Activated T-helper 1 cell treated with anti-CD3 and anti-CD28 coated beads, Interleukin-12 subunit alpha, Interleukin-12 subunit beta, Interleukin-2, Interleukin-4 antibody, amounts not matched to agents 30 ng/mL and 10 ng/mL and 1 ng/mL, durations not matched to agents 14 hours and 24 hours and 36 hours (primary cell): ENCODE results near the gene CCDC106. TPM values are rescaled to one million over a fixed set of nuclear protein-coding genes. Genes with fewer than 3 reads are reported as not detected.

Source experiments
- DNase-seq: peaks from one replicate; pipeline ENCODE4 v3.0.0; 2021; ENCODE audit warnings: low spot score
- H3K27ac Mint-ChIP-seq: one replicate; pipeline ENCODE4 v1.8.0; 2021; ENCODE audit warnings: mild to moderate bottlenecking, mixed read lengths
- H3K27me3 Mint-ChIP-seq: one replicate; pipeline ENCODE4 v1.8.0; 2022; ENCODE audit warnings: mild to moderate bottlenecking, moderate library complexity, mixed read lengths; ENCODE audit not compliant: insufficient read depth
- H3K36me3 Mint-ChIP-seq: one replicate; pipeline ENCODE4 v1.8.0; 2021; ENCODE audit warnings: low read depth, mixed read lengths
- H3K4me1 Mint-ChIP-seq: one replicate; pipeline ENCODE4 v1.8.0; 2021; ENCODE audit warnings: low read depth, mixed read lengths
- H3K4me3 Mint-ChIP-seq: one replicate; pipeline ENCODE4 v1.8.0; 2021; ENCODE audit warnings: mild to moderate bottlenecking, moderate library complexity, mixed read lengths
- H3K9me3 Mint-ChIP-seq: one replicate; pipeline ENCODE4 v1.8.0; 2021; ENCODE audit warnings: mixed read lengths
- intact Hi-C: fragments of 100-400 bp; cut with micrococcal nuclease; formaldehyde crosslinking; loops from one replicate; pipeline ENCODE4 v1.15.1; 2024
- total RNA-seq: library from RNA; stranded (reverse); gene quantifications from 2 replicates; pipeline ENCODE4 v1.2.3, GENCODE V29; 2022

The CCDC106 gene
- total RNA-seq, 1 donor from 2014 or later = 7.3 TPM

DNA sequence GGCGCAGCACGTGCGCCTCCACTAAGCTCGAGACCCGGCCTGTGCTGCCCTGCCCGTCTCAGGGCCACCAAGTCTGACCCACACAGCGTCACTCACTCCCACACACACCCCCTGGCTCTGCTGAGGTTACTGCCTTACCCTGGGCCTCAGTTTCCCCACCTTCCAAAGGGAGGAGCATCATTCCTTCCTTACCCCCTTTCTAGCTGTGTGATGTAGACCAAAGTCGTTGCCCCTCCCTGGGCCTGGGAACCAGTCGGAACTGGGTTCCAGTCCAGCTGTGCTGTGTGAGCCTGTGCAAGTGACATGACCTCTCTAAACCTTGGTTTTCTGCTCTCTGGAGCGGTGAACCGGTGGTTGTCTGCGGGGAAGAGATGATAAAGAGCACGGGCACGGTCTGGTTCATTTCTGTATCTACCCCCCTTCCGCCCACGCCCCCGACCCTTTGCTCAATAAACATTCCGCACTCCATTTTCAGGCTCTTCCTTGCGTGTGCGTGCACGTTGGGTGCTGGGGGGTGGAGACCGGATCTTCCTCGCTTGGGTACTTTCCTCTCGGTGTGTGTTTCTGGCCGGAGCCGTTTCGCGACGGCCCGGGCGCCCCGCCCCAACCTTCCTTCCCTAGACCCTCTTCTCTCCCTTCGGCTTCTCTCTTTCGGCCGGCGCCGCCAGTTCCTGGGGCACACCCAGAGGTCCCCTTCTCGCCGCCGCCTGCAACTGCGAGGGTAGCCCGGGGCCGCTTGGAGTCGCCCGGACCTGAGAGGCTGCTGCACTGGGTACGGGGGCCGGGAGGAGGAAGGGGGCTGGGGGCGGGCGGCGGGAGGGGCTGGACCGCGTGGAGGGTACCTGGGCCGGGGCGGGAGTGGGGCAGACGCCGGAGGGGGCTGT, 4.8 kb upstream of the CCDC106 start, which contains the start of gene ZNF581:
TSS of gene ZNF581 (plus strand) at position 647 of the 884 bp plus-strand sequence. CDS start 923 bp downstream, outside the sequence.
- Mint-ChIP-seq H3K27ac (peak within 1 kb of the TSS; percentile 99), H3K36me3 (peaks cover 33% of the 10 kb centered on the region), H3K27me3 (no peaks in the 10 kb centered on the region), H3K9me3 (no peaks in the 10 kb centered on the region), H3K4me1 (peaks cover 43% of the 10 kb centered on the region), H3K4me3 (peak within 1 kb of the TSS; percentile 100)
- intact Hi-C loops = loop anchor here (1.0 to 10.0 kb wide), 9 partner anchors 8 to 1178 kb away; partner anchors contain the start of genes EPN1, KMT5C, LENG9 and PPP6R1
- DNase-seq = peak; percentile 77

DNA sequence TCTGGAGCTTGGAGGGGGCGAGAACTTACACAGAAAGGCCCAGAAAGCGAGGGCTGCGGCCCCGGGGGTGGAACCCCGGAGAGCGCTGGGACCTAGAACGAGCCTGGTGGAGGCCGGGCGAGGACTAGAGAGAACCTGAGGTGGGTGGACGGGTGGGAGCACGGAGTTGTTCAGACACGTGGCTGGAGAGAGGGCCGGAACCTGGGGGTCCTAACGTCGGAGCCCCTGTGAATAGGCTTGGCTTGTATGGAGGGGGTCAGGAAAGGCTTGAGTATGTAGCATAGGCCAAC, 4.2 kb upstream of the CCDC106 start:
- no peak for DNase-seq
- H3K9me3 Mint-ChIP-seq = no peaks in the 10 kb centered on the region
- H3K27me3 Mint-ChIP-seq = no peaks in the 10 kb centered on the region
- peak overlapping the region; percentile 92 for H3K27ac Mint-ChIP-seq
- H3K4me1 Mint-ChIP-seq = peaks cover 42% of the 10 kb centered on the region
- peak overlapping the region; percentile 95 for H3K4me3 Mint-ChIP-seq
- intact Hi-C loops = loop anchor here (1.0 to 10.0 kb wide), 9 partner anchors 9 to 1179 kb away; partner anchors contain the start of genes EPN1, KMT5C, LENG9 and PPP6R1
- H3K36me3 Mint-ChIP-seq = peaks cover 31% of the 10 kb centered on the region

DNA sequence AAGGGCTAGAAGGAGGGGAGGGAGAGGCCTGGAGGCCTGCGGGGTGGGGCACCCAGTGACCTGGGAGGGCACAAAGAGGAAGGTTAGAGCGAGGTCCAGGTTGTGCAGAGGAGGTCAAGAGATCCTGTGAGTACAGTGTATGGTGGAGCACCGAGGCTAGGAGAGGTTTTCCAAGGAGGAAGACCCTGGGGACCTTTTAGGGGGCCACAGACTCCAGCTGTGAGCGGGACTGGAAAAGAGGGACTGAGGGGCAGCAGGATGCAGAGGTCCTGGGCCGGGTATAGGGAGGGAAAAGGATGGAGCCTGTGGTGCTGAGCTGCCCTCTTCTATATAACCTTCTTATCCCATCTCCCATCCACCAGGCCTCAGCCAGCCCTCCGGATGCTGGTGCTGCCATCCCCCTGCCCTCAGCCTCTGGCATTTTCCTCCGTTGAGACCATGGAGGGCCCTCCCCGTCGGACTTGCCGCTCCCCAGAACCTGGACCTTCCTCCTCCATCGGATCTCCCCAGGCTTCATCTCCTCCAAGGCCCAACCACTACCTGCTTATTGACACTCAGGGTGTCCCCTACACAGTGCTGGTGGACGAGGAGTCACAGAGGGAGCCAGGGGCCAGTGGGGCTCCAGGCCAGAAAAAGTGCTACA, 3.7 kb upstream of the CCDC106 start:
- Mint-ChIP-seq H3K4me3 (peak overlapping the region; percentile 95), H3K4me1 (peaks cover 39% of the 10 kb centered on the region), H3K36me3 (peaks cover 27% of the 10 kb centered on the region), H3K27ac (peak overlapping the region; percentile 92), H3K9me3 (no peaks in the 10 kb centered on the region), H3K27me3 (no peaks in the 10 kb centered on the region)
- intact Hi-C loops = loop anchor here (5.0 to 10.0 kb wide), 5 partner anchors 37 to 1180 kb away; partner anchors contain the start of genes KMT5C, LENG9, PPP6R1 and UBE2S
- DNase-seq = no peak

DNA sequence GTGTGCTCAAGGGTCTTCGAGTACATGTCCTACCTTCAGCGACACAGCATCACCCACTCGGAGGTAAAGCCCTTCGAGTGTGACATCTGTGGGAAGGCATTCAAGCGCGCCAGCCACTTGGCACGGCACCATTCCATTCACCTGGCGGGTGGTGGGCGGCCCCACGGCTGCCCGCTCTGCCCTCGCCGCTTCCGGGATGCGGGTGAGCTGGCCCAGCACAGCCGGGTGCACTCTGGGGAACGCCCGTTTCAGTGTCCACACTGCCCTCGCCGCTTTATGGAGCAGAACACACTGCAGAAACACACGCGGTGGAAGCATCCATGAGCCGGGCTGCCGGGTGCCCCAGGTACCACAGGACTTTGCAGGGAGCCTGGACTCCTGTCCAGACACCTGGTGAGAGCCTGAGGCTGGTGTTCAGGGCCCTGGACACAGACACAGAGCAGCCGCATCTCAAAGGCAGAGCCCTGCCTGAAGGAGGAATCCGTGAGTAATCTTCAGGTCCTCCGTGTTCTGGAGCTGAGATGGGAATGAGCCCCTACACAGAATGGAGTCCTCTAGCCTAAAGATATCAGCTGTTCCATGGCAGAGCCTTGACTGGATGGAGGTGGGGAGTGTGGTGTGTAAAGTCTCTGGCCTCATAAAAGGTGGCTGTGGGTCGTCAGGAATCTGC, 3.0 kb upstream of the CCDC106 start:
- H3K36me3 Mint-ChIP-seq = peaks cover 30% of the 10 kb centered on the region
- no peak for DNase-seq
- no peaks in the 10 kb centered on the region for H3K27me3 Mint-ChIP-seq
- no peaks in the 10 kb centered on the region for H3K9me3 Mint-ChIP-seq
- peaks cover 45% of the 10 kb centered on the region for H3K4me1 Mint-ChIP-seq
- H3K4me3 Mint-ChIP-seq = peak overlapping the region; percentile 95
- intact Hi-C loops = loop anchor here (5.0 to 10.0 kb wide), 5 partner anchors 38 to 1180 kb away; partner anchors contain the start of genes KMT5C, LENG9, PPP6R1 and UBE2S
- peak overlapping the region; percentile 92 for H3K27ac Mint-ChIP-seq

DNA sequence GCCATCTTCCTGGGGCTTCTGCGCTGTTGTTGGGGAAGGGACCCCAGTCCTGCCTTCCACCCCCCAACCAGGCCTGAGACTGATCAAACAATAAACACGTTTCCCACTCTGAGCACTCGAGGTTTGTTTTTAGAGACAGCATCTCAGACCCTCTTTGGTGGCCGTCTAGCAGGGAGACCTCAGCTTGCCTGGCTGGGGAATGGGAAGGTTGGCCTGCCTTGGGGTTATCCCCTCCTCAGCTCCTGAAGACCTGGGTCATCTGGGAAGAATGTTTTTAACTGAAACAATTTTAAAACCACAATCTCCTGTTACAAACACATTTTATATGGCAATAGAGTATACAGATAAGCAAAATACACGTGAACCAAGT, 2.5 kb upstream of the CCDC106 start:
- intact Hi-C loops = loop anchor here (10.0 kb wide), 1 partner anchor 1181 kb away; the partner anchor contains the start of gene LENG9
- peak overlapping the region; percentile 44 for H3K27ac Mint-ChIP-seq
- peaks cover 35% of the 10 kb centered on the region for H3K36me3 Mint-ChIP-seq
- no peaks in the 10 kb centered on the region for H3K9me3 Mint-ChIP-seq
- DNase-seq = no peak
- peaks cover 51% of the 10 kb centered on the region for H3K4me1 Mint-ChIP-seq
- H3K27me3 Mint-ChIP-seq = no peaks in the 10 kb centered on the region
- peak overlapping the region; percentile 75 for H3K4me3 Mint-ChIP-seq

DNA sequence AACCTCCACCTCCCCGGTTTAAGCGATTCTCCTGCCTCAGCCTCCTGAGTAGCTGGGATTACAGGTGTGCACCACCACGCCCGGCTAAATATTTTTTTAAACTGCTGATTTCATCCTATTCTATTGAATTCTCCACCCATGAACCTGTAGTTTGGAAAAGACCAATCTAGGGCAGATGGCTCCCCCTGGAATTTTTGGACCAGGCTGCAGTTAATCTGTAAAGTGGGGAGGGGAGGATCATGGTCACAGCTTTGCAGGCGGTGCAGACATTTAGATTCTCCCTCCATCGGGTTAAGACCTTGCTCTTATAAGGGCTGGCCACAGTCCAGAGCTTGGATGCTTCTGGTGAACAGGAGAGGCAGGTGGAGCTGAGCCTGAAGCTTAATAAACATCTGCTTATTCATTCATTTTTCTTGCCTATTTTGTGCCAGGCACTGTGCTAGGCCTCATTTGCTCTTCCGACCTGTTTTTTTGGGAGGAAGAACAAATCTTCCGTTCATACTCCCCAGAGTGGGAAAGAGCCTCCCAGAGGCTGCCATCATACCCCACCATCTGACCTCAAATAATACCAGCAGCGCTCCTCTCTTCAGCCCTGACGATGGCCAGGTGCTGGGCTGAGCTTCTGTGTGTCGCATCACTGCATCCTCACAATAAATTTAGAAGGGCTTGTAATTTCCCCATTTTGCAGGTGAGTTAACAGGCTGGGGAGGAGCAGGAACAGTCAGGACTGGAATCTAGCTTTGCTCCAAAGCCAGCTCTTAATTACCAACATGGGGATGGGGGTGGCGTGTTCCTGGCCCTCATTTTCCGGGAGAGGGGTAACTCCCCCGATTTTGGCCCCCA, 902 bp upstream of the CCDC106 start:
- no peaks in the 10 kb centered on the region for H3K9me3 Mint-ChIP-seq
- H3K27me3 Mint-ChIP-seq = no peaks in the 10 kb centered on the region
- no peak for DNase-seq
- H3K36me3 Mint-ChIP-seq = peaks cover 32% of the 10 kb centered on the region
- H3K27ac Mint-ChIP-seq = peak overlapping the region; percentile 75
- peak overlapping the region; percentile 82 for H3K4me3 Mint-ChIP-seq
- peaks cover 49% of the 10 kb centered on the region for H3K4me1 Mint-ChIP-seq
- intact Hi-C loops = loop anchor here (10.0 kb wide), 1 partner anchor 1182 kb away; the partner anchor contains the start of gene LENG9

DNA sequence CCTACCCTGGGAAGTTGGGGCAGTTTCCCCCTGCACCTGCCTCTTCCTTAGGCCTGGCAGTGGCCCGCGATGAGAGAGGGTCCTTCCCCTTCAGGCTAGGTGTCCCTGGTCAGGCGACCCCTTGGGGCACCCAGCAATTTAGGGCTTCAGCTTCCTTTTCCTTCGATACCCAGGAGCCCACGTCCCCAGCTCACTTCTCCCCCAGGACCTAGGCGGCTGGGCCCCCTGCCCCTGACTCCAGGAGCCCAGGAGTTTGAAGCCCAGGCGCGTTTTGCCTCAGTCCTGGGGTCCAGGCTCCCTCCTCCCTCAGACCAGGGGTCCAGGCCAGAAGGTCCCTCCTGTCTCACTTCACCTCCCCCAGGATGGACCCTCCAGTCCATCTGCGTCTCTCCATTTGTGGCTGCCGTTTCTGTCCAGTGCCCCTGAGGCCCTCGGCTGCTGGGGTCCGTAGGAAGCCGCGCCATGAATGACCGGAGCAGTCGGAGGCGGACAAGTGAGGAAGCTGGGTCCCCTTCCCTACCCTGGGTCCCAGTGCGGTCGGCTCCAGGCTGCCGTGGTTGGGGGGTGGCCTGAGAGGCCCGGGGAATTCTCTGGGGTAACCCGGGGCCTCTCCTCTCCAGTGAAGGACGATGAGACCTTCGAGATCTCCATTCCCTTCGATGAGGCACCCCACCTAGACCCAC, 714 bp downstream of the CCDC106 start:
- H3K36me3 Mint-ChIP-seq = peaks cover 27% of the 10 kb centered on the region
- intact Hi-C loops = loop anchor here (10.0 kb wide), 1 partner anchor 1184 kb away; the partner anchor contains the start of gene LENG9
- DNase-seq = no peak
- H3K9me3 Mint-ChIP-seq = no peaks in the 10 kb centered on the region
- peak overlapping the region; percentile 75 for H3K27ac Mint-ChIP-seq
- H3K27me3 Mint-ChIP-seq = no peaks in the 10 kb centered on the region
- peak overlapping the region; percentile 83 for H3K4me3 Mint-ChIP-seq
- peaks cover 39% of the 10 kb centered on the region for H3K4me1 Mint-ChIP-seq

DNA sequence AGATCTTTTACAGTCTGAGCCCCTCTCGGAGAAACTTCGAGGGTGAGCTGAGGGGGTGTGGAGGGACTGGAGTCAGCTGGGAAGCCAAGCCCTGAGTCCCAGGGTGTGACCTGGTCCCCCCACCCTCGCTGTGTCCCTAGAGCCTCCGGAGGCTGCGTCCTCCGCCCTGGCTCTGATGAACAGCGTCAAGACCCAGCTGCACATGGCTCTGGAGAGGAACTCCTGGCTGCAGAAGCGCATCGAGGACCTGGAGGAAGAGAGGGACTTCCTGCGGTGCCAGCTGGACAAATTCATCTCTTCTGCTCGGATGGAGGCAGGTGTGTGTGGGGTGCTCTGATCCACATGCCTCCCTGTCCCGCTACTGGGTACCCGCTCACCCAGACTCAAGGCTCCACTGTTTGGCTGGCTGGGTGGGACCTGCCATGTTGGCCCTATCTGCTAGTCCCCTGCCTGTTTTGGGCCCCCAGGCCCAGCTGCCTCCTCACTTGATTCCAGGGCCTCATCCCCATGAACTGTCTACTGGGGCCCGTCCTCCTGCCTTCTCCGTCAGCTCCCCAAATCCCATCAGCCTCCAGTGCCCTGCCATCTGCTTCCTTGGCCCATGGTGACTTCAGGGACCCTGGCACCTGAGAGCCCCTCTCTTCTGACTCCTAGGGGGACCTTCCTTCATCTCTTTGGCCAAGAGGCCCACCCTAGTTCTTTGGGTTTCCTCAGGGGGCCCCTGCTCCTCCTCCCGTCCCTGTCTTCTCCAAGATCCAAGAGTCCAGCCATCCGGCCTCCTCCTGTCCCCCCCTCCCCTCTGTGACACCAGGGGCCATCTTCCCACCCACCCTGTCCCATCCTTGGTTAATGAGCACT, 1.5 kb downstream of the CCDC106 start:
- Mint-ChIP-seq H3K27me3 (no peaks in the 10 kb centered on the region), H3K9me3 (no peaks in the 10 kb centered on the region), H3K4me3 (peak overlapping the region; percentile 83), H3K36me3 (peaks cover 23% of the 10 kb centered on the region), H3K4me1 (peaks cover 33% of the 10 kb centered on the region), H3K27ac (peak overlapping the region; percentile 77)
- no peak for DNase-seq
- intact Hi-C loops = loop anchor here (10.0 kb wide), 2 partner anchors 1185 to 1515 kb away; partner anchors contain the start of genes CNOT3 and LENG9

DNA sequence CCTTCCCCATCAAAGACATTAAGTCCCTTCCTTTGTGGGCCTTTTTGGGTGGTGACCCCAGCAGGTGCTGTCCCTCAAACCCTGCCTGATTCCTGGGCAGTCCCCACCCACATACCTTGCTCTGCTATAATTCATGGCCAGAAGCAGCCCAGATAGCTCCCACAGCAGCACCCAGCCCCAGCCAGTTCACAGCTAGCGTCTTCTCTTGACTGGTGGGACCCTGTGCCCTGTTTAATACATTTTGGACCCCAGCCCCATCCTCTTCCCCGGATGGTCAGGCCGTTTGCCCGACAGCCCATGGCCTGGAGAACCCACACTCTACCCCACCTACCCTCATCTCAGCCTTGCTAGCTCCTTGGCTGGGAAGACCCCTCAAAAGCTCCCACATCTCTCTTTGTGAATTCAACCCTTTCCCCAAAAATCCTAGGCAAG, 2.1 kb downstream of the CCDC106 start:
- Mint-ChIP-seq H3K36me3 (peaks cover 22% of the 10 kb centered on the region), H3K27ac (peak overlapping the region; percentile 77)

DNA sequence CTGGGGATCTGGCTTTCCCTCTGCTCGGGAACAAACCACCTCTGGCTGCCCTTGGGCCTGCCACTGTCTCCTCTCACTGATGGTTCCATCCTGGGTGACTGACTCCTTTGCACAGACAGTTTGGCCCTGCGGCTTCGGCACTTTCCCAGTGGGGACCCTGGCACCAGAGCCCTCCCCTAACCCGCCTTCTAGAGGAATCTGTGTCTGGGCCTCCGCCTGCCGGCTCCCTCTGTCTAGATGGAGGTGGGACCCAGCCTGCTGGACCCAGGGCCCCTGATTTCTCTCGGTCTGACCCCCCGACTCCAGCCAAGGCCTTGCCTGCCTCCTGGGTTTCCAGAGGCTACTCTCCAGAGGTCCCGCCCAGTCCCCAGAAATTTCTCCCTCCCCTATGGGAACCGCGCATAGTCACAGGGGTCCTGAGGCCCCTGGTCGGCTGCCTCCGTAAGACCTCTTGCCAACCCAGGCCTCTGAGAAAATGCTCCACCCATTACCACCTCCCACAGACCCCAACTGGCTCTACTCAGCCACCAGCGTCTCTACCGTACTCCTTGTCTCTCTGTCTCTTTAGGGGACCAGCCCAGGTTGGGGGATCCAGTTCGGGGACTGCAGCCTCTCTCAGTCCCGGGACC, 2.7 kb downstream of the CCDC106 start:
- H3K4me3 Mint-ChIP-seq = peak overlapping the region; percentile 80
- no peak for DNase-seq
- peak overlapping the region; percentile 13 for H3K27ac Mint-ChIP-seq
- H3K36me3 Mint-ChIP-seq = peaks cover 21% of the 10 kb centered on the region
- intact Hi-C loops = loop anchor here (10.0 kb wide), 1 partner anchor 1516 kb away; the partner anchor contains the start of gene CNOT3
- H3K27me3 Mint-ChIP-seq = no peaks in the 10 kb centered on the region
- peaks cover 29% of the 10 kb centered on the region for H3K4me1 Mint-ChIP-seq
- no peaks in the 10 kb centered on the region for H3K9me3 Mint-ChIP-seq

More for the DNA sequence above, 2.1 kb downstream of the CCDC106 start:
- H3K4me3 Mint-ChIP-seq = peak overlapping the region; percentile 80
- peaks cover 32% of the 10 kb centered on the region for H3K4me1 Mint-ChIP-seq
- H3K27me3 Mint-ChIP-seq = no peaks in the 10 kb centered on the region
- intact Hi-C loops = loop anchor here (10.0 kb wide), 1 partner anchor 1515 kb away; the partner anchor contains the start of gene CNOT3
- no peaks in the 10 kb centered on the region for H3K9me3 Mint-ChIP-seq
- DNase-seq = no peak
